Neural cell (in vitro differentiated cells): ENCODE measurements around the gene DNAH8. TPM values are rescaled to one million over a fixed set of nuclear protein-coding genes. Genes with fewer than 3 reads are reported as not detected.
"Not testable (repeated sequence)": the region's sequence is repeated elsewhere in the genome, so short reads cannot be mapped to it uniquely, and the experiment has no call there.

Source experiments
- H2AFZ ChIP-seq: fragments of 200-600, 300-800 bp; sonication (generic), shearing (Covaris generic); 2 replicates; pipeline ENCODE4 v1.6.0; 2014; ENCODE audit warnings: low read depth, mild to moderate bottlenecking, antibody characterized with exemption, low read length, moderate library complexity
- H3F3A ChIP-seq: fragments of 200-600 bp; shearing (Covaris generic); 2 replicates; pipeline ENCODE4 v1.6.1; 2016; ENCODE audit warnings: mild to moderate bottlenecking, moderate library complexity, mixed read lengths, antibody characterized with exemption, low read length; ENCODE audit not compliant: insufficient read depth, poor library complexity, severe bottlenecking
- H3K27ac ChIP-seq: fragments of 200-600, 300-800 bp; sonication (generic), shearing (Covaris generic); 2 replicates; pipeline ENCODE4 v1.5.1; 2014; ENCODE audit warnings: mild to moderate bottlenecking, low read length, moderate library complexity
- H3K27me3 ChIP-seq: fragments of 300-800, 200-600 bp; sonication (generic), shearing (Covaris generic); 2 replicates; pipeline ENCODE4 v1.6.0; 2014; ENCODE audit warnings: mild to moderate bottlenecking, low read depth, low read length, moderate library complexity; ENCODE audit not compliant: insufficient read depth
- H3K36me3 ChIP-seq: fragments of 300-800, 200-600 bp; sonication (generic), shearing (Covaris generic); 2 replicates; pipeline ENCODE4 v1.5.1; 2014; ENCODE audit warnings: mild to moderate bottlenecking, antibody characterized with exemption, low read length, moderate library complexity; ENCODE audit not compliant: insufficient read depth
- H3K4me2 ChIP-seq: fragments of 300-800, 200-600 bp; sonication (generic), shearing (Covaris generic); 2 replicates; pipeline ENCODE4 v1.6.0; 2014; ENCODE audit warnings: mild to moderate bottlenecking, low read length
- H3K4me3 ChIP-seq: fragments of 300-800, 200-600 bp; sonication (generic), shearing (Covaris generic); 2 replicates; pipeline ENCODE4 v1.5.1; 2014; ENCODE audit warnings: mild to moderate bottlenecking, low read length, moderate library complexity
- H3K79me2 ChIP-seq: fragments of 200-600 bp; shearing (Covaris generic); replicated peaks from 2 replicates; pipeline ENCODE4 v1.6.0; 2014; ENCODE audit warnings: mild to moderate bottlenecking, low read length, moderate library complexity; ENCODE audit not compliant: insufficient read depth
- H3K9ac ChIP-seq: fragments of 300-800, 200-600 bp; sonication (generic), shearing (Covaris generic); 2 replicates; pipeline ENCODE4 v1.6.1; 2016; ENCODE audit warnings: mild to moderate bottlenecking, low read length, mixed read lengths
- H3K9me2 ChIP-seq: fragments of 200-600 bp; shearing (Covaris generic); 2 replicates; pipeline ENCODE4 v1.6.1; 2016; ENCODE audit warnings: mild to moderate bottlenecking, low read length, mixed read lengths; ENCODE audit not compliant: insufficient read depth
- H3K9me3 ChIP-seq: fragments of 200-600, 300-800 bp; sonication (generic), shearing (Covaris generic); 2 replicates; pipeline ENCODE4 v1.6.1; 2016; ENCODE audit warnings: mild to moderate bottlenecking, mixed run types, low read length, moderate library complexity, mixed read lengths
- H4K20me1 ChIP-seq: fragments of 200-600 bp; shearing (Covaris generic); 2 replicates; pipeline ENCODE4 v1.6.1; 2016; ENCODE audit warnings: mild to moderate bottlenecking, mixed run types; ENCODE audit not compliant: insufficient read depth
- CTCF ChIP-seq: fragments of 450-650 bp; IDR thresholded peaks from 2 replicates; pipeline ENCODE4 v1.5.1; 2014; ENCODE audit warnings: antibody characterized with exemption, mild to moderate bottlenecking, moderate library complexity; ENCODE audit not compliant: poor library complexity, severe bottlenecking
- EP300 ChIP-seq: fragments of 450-650 bp; conservative IDR thresholded peaks from 2 replicates; pipeline ENCODE4 v1.6.1; 2014; ENCODE audit warnings: antibody characterized with exemption, mild to moderate bottlenecking, moderate library complexity; ENCODE audit not compliant: poor library complexity, severe bottlenecking
- EZH2 ChIP-seq: fragments of 200-600, 300-800 bp; shearing (Covaris generic), sonication (generic); IDR thresholded peaks from 2 replicates; pipeline ENCODE4 v1.6.1; 2014; ENCODE audit warnings: antibody characterized with exemption, low read length, borderline replicate concordance, mild to moderate bottlenecking; ENCODE audit not compliant: insufficient read depth, poor library complexity, severe bottlenecking
- MXI1 ChIP-seq: fragments of 450-650 bp; conservative IDR thresholded peaks from 2 replicates; pipeline ENCODE4 v1.6.1; 2014; ENCODE audit warnings: antibody characterized with exemption, mild to moderate bottlenecking; ENCODE audit not compliant: poor library complexity, severe bottlenecking
- POLR2AphosphoS5 ChIP-seq: IDR thresholded peaks from 2 replicates; pipeline ENCODE4 v1.6.1; 2012
- RAD21 ChIP-seq: fragments of 450-650 bp; conservative IDR thresholded peaks from 2 replicates; pipeline ENCODE4 v1.6.1; 2014; ENCODE audit warnings: antibody characterized with exemption, mild to moderate bottlenecking, moderate library complexity
- REST ChIP-seq: IDR thresholded peaks from 2 replicates; pipeline ENCODE4 v1.6.1; 2012; ENCODE audit warnings: borderline replicate concordance
- SMC3 ChIP-seq: fragments of 450-650 bp; conservative IDR thresholded peaks from 2 replicates; pipeline ENCODE4 v1.6.1; 2014; ENCODE audit warnings: antibody characterized with exemption, mild to moderate bottlenecking, moderate library complexity; ENCODE audit not compliant: poor library complexity
- TAF1 ChIP-seq: IDR thresholded peaks from 2 replicates; pipeline ENCODE4 v1.6.1; 2012; ENCODE audit warnings: low read depth
- polyA plus RNA-seq: library from polyadenylated mRNA; depleted of rRNA; stranded (reverse); fragments of >200 nt; gene quantifications from 2 replicates; pipeline ENCODE4 v1.2.3, GENCODE V29; 2014

Gene DNAH8
- polyA plus RNA-seq, 1 donor from 2014 or later = 0.07 TPM

- H4K20me1 ChIP-seq = no peaks in the 10 kb centered on the region
- H3K27ac ChIP-seq = no peak overlapping the region
- H3K9ac ChIP-seq = no peak overlapping the region
- H3K4me2 ChIP-seq = no peak overlapping the region
- no peak for TF ChIP-seq REST
- no peak for TF ChIP-seq SMC3
- no peak for TF ChIP-seq RAD21
- TF ChIP-seq TAF1 = no peak
- no peak for TF ChIP-seq CTCF
- TF ChIP-seq POLR2AphosphoS5 = no peak
- no peaks in the 10 kb centered on the region for H3K9me3 ChIP-seq
- no peak overlapping the region for H2AFZ ChIP-seq
- H3F3A ChIP-seq = no peaks in the 10 kb centered on the region
- H3K36me3 ChIP-seq = no peaks in the 10 kb centered on the region
- peaks cover 4% of the 10 kb centered on the region for H3K79me2 ChIP-seq
- H3K27me3 ChIP-seq = no peaks in the 10 kb centered on the region
- no peak overlapping the region for H3K4me3 ChIP-seq
- no peaks in the 10 kb centered on the region for H3K9me2 ChIP-seq
Observed at GRCh38 chr6:38697846-38698245, 17.3 kb upstream of the DNAH8 start.

- not testable (repeated sequence) for H4K20me1 ChIP-seq, H3K4me2 ChIP-seq, H3K27ac ChIP-seq, H3K27me3 ChIP-seq, H3K36me3 ChIP-seq, H3K4me3 ChIP-seq, H3K9me2 ChIP-seq, H3K9me3 ChIP-seq, H3F3A ChIP-seq, H2AFZ ChIP-seq, H3K9ac ChIP-seq, H3K79me2 ChIP-seq
Observed at GRCh38 chr6:38699702-38700101, 15.4 kb upstream of the DNAH8 start.

- Histone ChIP-seq H3K9ac (no peak overlapping the region), H2AFZ (no peak overlapping the region), H4K20me1 (no peaks in the 10 kb centered on the region), H3K27ac (no peak overlapping the region), H3K9me2 (no peaks in the 10 kb centered on the region), H3K79me2 (peaks cover 4% of the 10 kb centered on the region), H3K4me2 (no peak overlapping the region), H3K9me3 (no peaks in the 10 kb centered on the region), H3K4me3 (no peak overlapping the region), H3F3A (no peaks in the 10 kb centered on the region), H3K36me3 (no peaks in the 10 kb centered on the region), H3K27me3 (no peaks in the 10 kb centered on the region)
- TF ChIP-seq TAF1 (no peak), RAD21 (no peak), CTCF (no peak), POLR2AphosphoS5 (no peak), MXI1 (no peak), SMC3 (no peak), EZH2 (no peak), REST (no peak), EP300 (no peak)
Observed at GRCh38 chr6:38701551-38701950, 13.6 kb upstream of the DNAH8 start.
